Hepatocyte (in vitro differentiated cells): ENCODE results near the gene COL15A1. TPM values are rescaled to one million over a fixed set of nuclear protein-coding genes. Genes with fewer than 3 reads are reported as not detected.

Experiments used
- DNase-seq: peaks from one replicate; pipeline ENCODE4 v3.0.0-alpha.2; 2016; ENCODE audit warnings: low spot score
- H2AFZ ChIP-seq: fragments of 200-600 bp; sonication (generic); 2 replicates; pipeline ENCODE4 v1.6.0; 2016; ENCODE audit warnings: antibody characterized with exemption, mild to moderate bottlenecking
- H3K27ac ChIP-seq: fragments of 200-600 bp; sonication (generic); 2 replicates; pipeline ENCODE4 v1.5.1; 2016; ENCODE audit warnings: mild to moderate bottlenecking
- H3K27me3 ChIP-seq: fragments of 200-600 bp; sonication (generic); 2 replicates; pipeline ENCODE4 v1.6.1; 2016
- H3K36me3 ChIP-seq: fragments of 200-600 bp; sonication (generic); replicated peaks from 2 replicates; pipeline ENCODE4 v1.5.1; 2016; ENCODE audit warnings: low read depth; ENCODE audit not compliant: insufficient read depth
- H3K4me1 ChIP-seq: fragments of 200-600 bp; sonication (generic); 2 replicates; pipeline ENCODE4 v1.5.1; 2016; ENCODE audit warnings: mild to moderate bottlenecking, moderate library complexity; ENCODE audit not compliant: insufficient read depth
- H3K4me2 ChIP-seq: fragments of 200-600 bp; sonication (generic); 2 replicates; pipeline ENCODE4 v1.6.0; 2016
- H3K4me3 ChIP-seq: fragments of 200-600 bp; sonication (generic); 2 replicates; pipeline ENCODE4 v1.5.1; 2016; ENCODE audit warnings: mild to moderate bottlenecking
- H3K79me2 ChIP-seq: fragments of 200-600 bp; sonication (generic); 2 replicates; pipeline ENCODE4 v1.6.0; 2017; ENCODE audit warnings: mild to moderate bottlenecking
- H3K9me2 ChIP-seq: fragments of 200-600 bp; sonication (generic); replicated peaks from 2 replicates; pipeline ENCODE4 v1.6.0; 2017; ENCODE audit warnings: mild to moderate bottlenecking; ENCODE audit not compliant: insufficient read depth
- H3K9me3 ChIP-seq: fragments of 200-600 bp; sonication (generic); 2 replicates; pipeline ENCODE4 v1.5.1; 2016; ENCODE audit warnings: low read depth, mild to moderate bottlenecking
- H4K20me1 ChIP-seq: fragments of 200-600 bp; sonication (generic); 2 replicates; pipeline ENCODE4 v1.6.0; 2016; ENCODE audit warnings: mild to moderate bottlenecking; ENCODE audit not compliant: insufficient read depth, poor library complexity, severe bottlenecking
- EZH2 ChIP-seq: fragments of 200-600 bp; sonication (generic); IDR thresholded peaks from 2 replicates; pipeline ENCODE4 v1.6.1; 2016; ENCODE audit warnings: antibody characterized with exemption, mild to moderate bottlenecking, borderline replicate concordance
- EZH2phosphoT487 ChIP-seq: fragments of 200-600 bp; sonication (generic); IDR thresholded peaks from one replicate; pipeline ENCODE4 v1.6.1; 2018; ENCODE audit warnings: antibody characterized with exemption, mild to moderate bottlenecking, low read depth, moderate library complexity; ENCODE audit not compliant: unreplicated experiment, severe bottlenecking
- whole genome bisulfite sequencing: methylation state at CpG from one replicate; pipeline ENCODE4 v1.1.6; 2016; ENCODE audit warnings: low lambda C conversion rate; ENCODE audit errors: missing lambda C conversion rate; 5-methylcytosine and 5-hydroxymethylcytosine counted together
- polyA plus RNA-seq: library from polyadenylated mRNA; unstranded; fragments of >200 nt; fragmentation: Nextera tagmentation; extraction: Ambion mirVana; gene quantifications from 2 replicates; pipeline ENCODE4 v1.2.1, GENCODE V29; 2016
- total RNA-seq: library from RNA; depleted of rRNA; stranded (reverse); fragments of >200 nt; gene quantifications from 2 replicates; pipeline ENCODE4 v1.2.3, GENCODE V29; 2014
- TF ChIP-seq, protein P1 (sequence below): fragments of 200-600 bp; sonication (generic); IDR thresholded peaks from 2 replicates; pipeline ENCODE4 v1.5.1; 2016; ENCODE audit warnings: antibody characterized with exemption, mild to moderate bottlenecking; ENCODE audit not compliant: poor library complexity

COL15A1 gene
- total and polyA plus RNA-seq, 2 experiments from 2014 or later, result 97.6 to 106 TPM

DNA sequence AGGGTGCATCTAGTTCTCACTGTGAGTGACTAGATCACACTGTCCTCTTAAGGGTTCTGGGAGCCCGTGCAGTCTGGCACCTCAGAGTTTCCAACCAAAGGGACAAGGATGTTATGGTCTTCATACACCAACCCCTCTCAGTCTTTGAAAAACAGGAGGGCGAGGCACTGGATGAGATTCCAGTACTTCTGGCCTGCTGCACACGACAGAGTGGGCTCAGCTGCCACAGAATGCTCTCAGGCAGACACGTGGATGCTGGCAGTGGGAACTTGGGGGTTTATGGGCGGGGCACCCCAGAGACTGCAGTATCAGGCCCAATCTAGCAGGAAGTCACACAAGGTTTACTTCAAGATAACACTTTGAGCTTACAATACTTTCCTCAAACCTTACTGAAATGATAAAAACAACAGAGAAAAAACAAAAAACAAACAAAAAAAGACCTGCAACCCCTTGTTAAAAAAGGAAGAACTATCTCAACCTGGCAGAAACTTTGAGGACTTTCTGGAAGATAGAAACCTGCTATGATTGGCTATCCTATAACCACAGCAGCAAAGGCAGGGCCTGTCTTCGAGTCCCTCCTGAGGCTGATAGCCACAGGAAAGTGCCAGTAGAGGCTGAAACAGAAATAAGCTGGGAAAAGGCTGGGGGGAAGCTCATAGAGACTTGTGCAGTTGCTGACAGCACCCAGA is 132.9 kb downstream of the COL15A1 start:
- no peak overlapping the region for H3K4me2 ChIP-seq
- H4K20me1 ChIP-seq, result no peaks in the 10 kb centered on the region
- TF ChIP-seq EZH2 (no peak), EZH2phosphoT487 (no peak)
- TF ChIP-seq, protein P1, sequence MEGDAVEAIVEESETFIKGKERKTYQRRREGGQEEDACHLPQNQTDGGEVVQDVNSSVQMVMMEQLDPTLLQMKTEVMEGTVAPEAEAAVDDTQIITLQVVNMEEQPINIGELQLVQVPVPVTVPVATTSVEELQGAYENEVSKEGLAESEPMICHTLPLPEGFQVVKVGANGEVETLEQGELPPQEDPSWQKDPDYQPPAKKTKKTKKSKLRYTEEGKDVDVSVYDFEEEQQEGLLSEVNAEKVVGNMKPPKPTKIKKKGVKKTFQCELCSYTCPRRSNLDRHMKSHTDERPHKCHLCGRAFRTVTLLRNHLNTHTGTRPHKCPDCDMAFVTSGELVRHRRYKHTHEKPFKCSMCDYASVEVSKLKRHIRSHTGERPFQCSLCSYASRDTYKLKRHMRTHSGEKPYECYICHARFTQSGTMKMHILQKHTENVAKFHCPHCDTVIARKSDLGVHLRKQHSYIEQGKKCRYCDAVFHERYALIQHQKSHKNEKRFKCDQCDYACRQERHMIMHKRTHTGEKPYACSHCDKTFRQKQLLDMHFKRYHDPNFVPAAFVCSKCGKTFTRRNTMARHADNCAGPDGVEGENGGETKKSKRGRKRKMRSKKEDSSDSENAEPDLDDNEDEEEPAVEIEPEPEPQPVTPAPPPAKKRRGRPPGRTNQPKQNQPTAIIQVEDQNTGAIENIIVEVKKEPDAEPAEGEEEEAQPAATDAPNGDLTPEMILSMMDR, result no peak
- no peak for DNase-seq
- no peaks in the 10 kb centered on the region for H3K36me3 ChIP-seq
- peaks cover 7% of the 10 kb centered on the region for H3K4me1 ChIP-seq
- WGBS, result 56% methylated on average over 6 of the region's 6 CpGs
- H3K4me3 ChIP-seq, result no peak overlapping the region
- H3K27ac ChIP-seq, result no peak overlapping the region
- no peaks in the 10 kb centered on the region for H3K9me3 ChIP-seq
- no peaks in the 10 kb centered on the region for H3K79me2 ChIP-seq
- H2AFZ ChIP-seq, result no peak overlapping the region
- H3K9me2 ChIP-seq, result no peaks in the 10 kb centered on the region
- H3K27me3 ChIP-seq, result no peaks in the 10 kb centered on the region

DNA sequence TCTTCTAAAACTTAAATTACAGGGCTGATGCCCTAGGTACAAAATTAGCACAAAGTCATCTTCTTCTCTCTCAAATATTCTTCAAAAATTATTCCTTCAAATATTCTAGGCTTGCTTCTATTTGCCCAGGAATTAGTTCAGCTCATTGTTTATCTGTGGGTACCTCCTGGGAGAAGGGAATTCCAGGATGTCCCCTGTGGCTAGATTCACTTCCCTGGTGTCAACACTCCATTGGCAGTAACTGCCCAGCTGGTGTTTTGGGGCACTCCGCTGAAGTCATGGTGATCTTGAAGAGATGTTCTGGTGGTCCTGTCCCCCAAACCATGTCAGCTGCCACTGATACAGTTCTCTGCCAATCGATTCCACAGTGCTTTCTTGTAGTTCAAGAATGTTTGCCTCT is 135.0 kb downstream of the COL15A1 start:
- no peak overlapping the region for H2AFZ ChIP-seq
- H3K4me3 ChIP-seq, result no peak overlapping the region
- H3K4me2 ChIP-seq, result no peak overlapping the region
- H3K27ac ChIP-seq, result no peak overlapping the region
- no peaks in the 10 kb centered on the region for H3K36me3 ChIP-seq
- H3K4me1 ChIP-seq, result peaks cover 7% of the 10 kb centered on the region
- no peaks in the 10 kb centered on the region for H3K79me2 ChIP-seq
- no peaks in the 10 kb centered on the region for H3K9me2 ChIP-seq
- H3K27me3 ChIP-seq, result no peaks in the 10 kb centered on the region
- DNase-seq, result no peak
- TF ChIP-seq EZH2phosphoT487, result no peak
- TF ChIP-seq EZH2, result no peak
- TF ChIP-seq, protein P1, result no peak
- no peaks in the 10 kb centered on the region for H4K20me1 ChIP-seq
- no peaks in the 10 kb centered on the region for H3K9me3 ChIP-seq
- WGBS, result 76% methylated on average over 2 of the region's 2 CpGs

DNA sequence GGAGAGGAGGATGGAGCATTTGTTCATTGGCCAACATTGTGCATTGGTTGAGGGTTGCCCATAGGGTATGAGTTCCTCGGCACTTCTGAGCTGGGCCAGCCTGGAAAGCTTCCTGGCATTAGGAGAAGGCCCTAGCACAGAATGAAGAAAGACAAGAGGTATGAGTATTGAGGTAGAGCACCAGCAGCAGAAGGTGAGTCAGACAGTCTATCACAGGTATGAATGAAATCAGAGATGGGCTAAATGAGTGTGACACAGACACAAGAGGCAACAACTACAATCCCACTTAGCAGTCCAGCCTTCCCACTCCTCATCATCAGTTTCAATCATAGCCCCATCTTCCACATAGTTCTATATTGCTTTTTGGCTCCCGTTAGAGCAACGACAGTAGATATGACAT is 135.8 kb downstream of the COL15A1 start:
- Histone ChIP-seq H3K36me3 (no peaks in the 10 kb centered on the region), H3K4me2 (no peak overlapping the region), H3K27ac (no peak overlapping the region), H3K4me3 (no peak overlapping the region), H2AFZ (no peak overlapping the region), H3K9me3 (no peaks in the 10 kb centered on the region), H3K27me3 (no peaks in the 10 kb centered on the region), H3K79me2 (no peaks in the 10 kb centered on the region), H3K4me1 (peaks cover 7% of the 10 kb centered on the region), H3K9me2 (no peaks in the 10 kb centered on the region), H4K20me1 (no peaks in the 10 kb centered on the region)
- WGBS, result 95% methylated on average over 3 of the region's 3 CpGs
- TF ChIP-seq, protein P1, result no peak
- TF ChIP-seq EZH2phosphoT487 (no peak), EZH2 (no peak)
- DNase-seq, result no peak
